PC-9 (cell line): ENCODE data around the gene SLITRK5.

Source experiments
- EZH2 ChIP-seq: fragments of 200-600 bp; sonication (generic); IDR thresholded peaks from 2 replicates; pipeline ENCODE4 v1.8.0; 2017; ENCODE audit warnings: antibody characterized with exemption, low read depth
- TF ChIP-seq, protein P1 (sequence below): fragments of 200-600 bp; sonication (generic); conservative IDR thresholded peaks from 2 replicates; pipeline ENCODE4 v1.6.1; 2017; ENCODE audit warnings: mixed run types, antibody characterized with exemption, mild to moderate bottlenecking, moderate library complexity

DNA sequence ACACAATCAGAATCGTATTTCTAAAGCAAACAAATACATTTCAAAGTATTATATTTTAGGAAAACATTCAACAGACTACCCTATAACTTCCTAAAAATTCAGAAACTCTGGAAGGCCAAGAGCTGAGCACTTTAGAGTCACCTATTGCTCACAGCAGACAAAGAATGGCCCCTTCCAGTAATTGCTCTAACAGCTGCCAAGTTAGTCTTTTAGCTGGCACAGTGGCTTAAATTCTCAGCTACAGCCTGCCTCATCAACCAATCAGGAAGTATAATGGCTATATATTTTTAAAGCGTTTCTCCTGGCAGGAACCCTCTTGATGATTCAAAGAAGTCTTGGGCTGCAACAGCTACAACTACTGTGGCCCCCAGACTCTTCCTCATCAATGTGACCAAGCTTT lies 14.9 kb upstream of the SLITRK5 start:
- TF ChIP-seq, protein P1, sequence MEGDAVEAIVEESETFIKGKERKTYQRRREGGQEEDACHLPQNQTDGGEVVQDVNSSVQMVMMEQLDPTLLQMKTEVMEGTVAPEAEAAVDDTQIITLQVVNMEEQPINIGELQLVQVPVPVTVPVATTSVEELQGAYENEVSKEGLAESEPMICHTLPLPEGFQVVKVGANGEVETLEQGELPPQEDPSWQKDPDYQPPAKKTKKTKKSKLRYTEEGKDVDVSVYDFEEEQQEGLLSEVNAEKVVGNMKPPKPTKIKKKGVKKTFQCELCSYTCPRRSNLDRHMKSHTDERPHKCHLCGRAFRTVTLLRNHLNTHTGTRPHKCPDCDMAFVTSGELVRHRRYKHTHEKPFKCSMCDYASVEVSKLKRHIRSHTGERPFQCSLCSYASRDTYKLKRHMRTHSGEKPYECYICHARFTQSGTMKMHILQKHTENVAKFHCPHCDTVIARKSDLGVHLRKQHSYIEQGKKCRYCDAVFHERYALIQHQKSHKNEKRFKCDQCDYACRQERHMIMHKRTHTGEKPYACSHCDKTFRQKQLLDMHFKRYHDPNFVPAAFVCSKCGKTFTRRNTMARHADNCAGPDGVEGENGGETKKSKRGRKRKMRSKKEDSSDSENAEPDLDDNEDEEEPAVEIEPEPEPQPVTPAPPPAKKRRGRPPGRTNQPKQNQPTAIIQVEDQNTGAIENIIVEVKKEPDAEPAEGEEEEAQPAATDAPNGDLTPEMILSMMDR = no peak
- TF ChIP-seq EZH2 = no peak
